Esophagus muscularis mucosa (tissue), 4 donors: ENCODE results near the gene NRXN3. TPM values are rescaled to one million over a fixed set of nuclear protein-coding genes. Genes with fewer than 3 reads are reported as not detected.

Experiments used
- DNase-seq: peaks from one replicate; pipeline ENCODE4 v3.0.0-alpha.2; 2017; ENCODE audit errors: extremely low spot score
- H3K27ac ChIP-seq, 4 donors: fragments of 200-600 bp; sonication (generic); replicated peaks in 1 of 4; 1 replicate in 3 of 4; 2 replicates in 1 of 4; pipeline ENCODE4 v1.5.1; 2016 to 2019; ENCODE audit warnings: mild to moderate bottlenecking in 1 of 4
- H3K27me3 ChIP-seq, 4 donors: fragments of 200-600 bp; sonication (generic); one replicate each; pipeline versions ENCODE4 v1.5.1 to v1.6.0; 2016 to 2019
- H3K36me3 ChIP-seq, 4 donors: fragments of 200-600 bp; sonication (generic); one replicate each; pipeline ENCODE4 v1.5.1; 2016 to 2019
- H3K4me1 ChIP-seq, 4 donors: fragments of 200-600 bp; sonication (generic); one replicate each; pipeline ENCODE4 v1.5.1; 2016 to 2019
- H3K4me3 ChIP-seq, 4 donors: fragments of 200-600 bp; sonication (generic); 1 replicate in 2 of 4; 2 replicates in 2 of 4; pipeline ENCODE4 v1.5.1; 2016 to 2019; ENCODE audit warnings: mild to moderate bottlenecking in 4 of 4, moderate library complexity in 1 of 4
- H3K9me3 ChIP-seq, 4 donors: fragments of 200-600 bp; sonication (generic); 1 replicate in 3 of 4; 2 replicates in 1 of 4; pipeline ENCODE4 v1.5.1; 2016 to 2019
- EP300 ChIP-seq: sonication (generic); formaldehyde crosslinking; IDR thresholded peaks from one replicate; pipeline ENCODE4 v1.6.1; 2017; ENCODE audit warnings: antibody characterized with exemption
- POLR2A ChIP-seq: fragments of 450-650 bp; IDR thresholded peaks from one replicate; pipeline ENCODE4 v1.6.1; 2017; ENCODE audit warnings: antibody characterized with exemption, moderate library complexity, mild to moderate bottlenecking, low read depth
- POLR2AphosphoS5 ChIP-seq, 2 donors: sonication (generic); formaldehyde crosslinking; IDR thresholded peaks; one replicate each; pipeline ENCODE4 v1.6.1; 2017; ENCODE audit warnings: antibody characterized with exemption in 2 of 2
- WGBS: methylation state at CpG from one replicate; pipeline ENCODE4 v1.1.5; 2018; 5-methylcytosine and 5-hydroxymethylcytosine counted together
- intact Hi-C: fragments of 100-400 bp; cut with DNase I; formaldehyde crosslinking; loops from one replicate; pipeline ENCODE4 v1.15.1; 2023
- total RNA-seq, 4 donors: library from RNA; depleted of rRNA; stranded (reverse); fragments of >200 nt; gene quantifications; one replicate each; pipeline versions ENCODE4 v1.1.0 to v1.2.1, GENCODE V29; 2016
- TF ChIP-seq, protein P1 (sequence below), 3 experiments: fragments of 200-600 bp in 2 of 3; fragments of 450-650 bp in 1 of 3; sonication (generic) in 2 of 3; IDR thresholded peaks; one replicate each; pipeline ENCODE4 v1.5.1; 2017 to 2019; ENCODE audit warnings: antibody characterized with exemption in 3 of 3, mild to moderate bottlenecking in 2 of 3, moderate library complexity in 1 of 3

NRXN3 gene
- total RNA-seq, 4 donors from 2014 or later: 71.1 to 159 (median 122) TPM

DNA sequence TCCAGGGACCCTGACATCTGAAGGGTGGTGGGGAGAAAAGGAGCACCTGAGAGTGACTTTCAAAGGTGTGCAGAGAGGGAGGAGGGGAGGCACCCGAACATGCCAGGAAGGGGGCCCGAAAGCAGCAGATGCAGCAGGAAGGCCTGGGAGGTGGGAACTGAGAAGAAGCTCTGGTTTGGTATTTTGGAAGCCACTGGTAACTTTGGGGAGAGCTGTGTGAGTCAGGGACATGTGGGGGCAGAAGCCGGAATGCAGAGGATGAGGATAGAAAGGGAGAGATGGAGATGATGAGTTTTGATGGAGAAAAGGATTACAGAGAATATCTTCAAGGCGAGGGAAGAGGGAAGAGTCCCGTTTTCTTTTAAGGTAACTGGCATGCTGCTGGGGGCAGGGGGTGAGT, 50.1 kb downstream of the NRXN3 start:
- Histone ChIP-seq H3K4me3 (no peak overlapping the region), H3K4me1 (no peaks in the 10 kb centered on the region), H3K27ac (no peak overlapping the region), H3K9me3 (no peaks in the 10 kb centered on the region), H3K27me3 (no peaks in the 10 kb centered on the region), H3K36me3 (no peaks in the 10 kb centered on the region)
- TF ChIP-seq POLR2A: no peak
- TF ChIP-seq, protein P1, sequence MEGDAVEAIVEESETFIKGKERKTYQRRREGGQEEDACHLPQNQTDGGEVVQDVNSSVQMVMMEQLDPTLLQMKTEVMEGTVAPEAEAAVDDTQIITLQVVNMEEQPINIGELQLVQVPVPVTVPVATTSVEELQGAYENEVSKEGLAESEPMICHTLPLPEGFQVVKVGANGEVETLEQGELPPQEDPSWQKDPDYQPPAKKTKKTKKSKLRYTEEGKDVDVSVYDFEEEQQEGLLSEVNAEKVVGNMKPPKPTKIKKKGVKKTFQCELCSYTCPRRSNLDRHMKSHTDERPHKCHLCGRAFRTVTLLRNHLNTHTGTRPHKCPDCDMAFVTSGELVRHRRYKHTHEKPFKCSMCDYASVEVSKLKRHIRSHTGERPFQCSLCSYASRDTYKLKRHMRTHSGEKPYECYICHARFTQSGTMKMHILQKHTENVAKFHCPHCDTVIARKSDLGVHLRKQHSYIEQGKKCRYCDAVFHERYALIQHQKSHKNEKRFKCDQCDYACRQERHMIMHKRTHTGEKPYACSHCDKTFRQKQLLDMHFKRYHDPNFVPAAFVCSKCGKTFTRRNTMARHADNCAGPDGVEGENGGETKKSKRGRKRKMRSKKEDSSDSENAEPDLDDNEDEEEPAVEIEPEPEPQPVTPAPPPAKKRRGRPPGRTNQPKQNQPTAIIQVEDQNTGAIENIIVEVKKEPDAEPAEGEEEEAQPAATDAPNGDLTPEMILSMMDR (IDR thresholded peaks at IDR 0.05): no peak
- WGBS: 75% methylated on average over 5 of the region's 5 CpGs
- no peak for DNase-seq
- intact Hi-C loops: no loop called here

- no peak for DNase-seq
- intact Hi-C loops: no loop called here
- TF ChIP-seq POLR2AphosphoS5 (IDR thresholded peaks at IDR 0.05) (no peak), POLR2A (no peak), EP300 (no peak)
- TF ChIP-seq, protein P1 (IDR thresholded peaks at IDR 0.05): no peak
- Histone ChIP-seq H3K4me3 (no peak overlapping the region), H3K27ac (no peak overlapping the region), H3K9me3 (no peaks in the 10 kb centered on the region), H3K27me3 (no peaks in the 10 kb centered on the region), H3K4me1 (no peaks in the 10 kb centered on the region), H3K36me3 (no peaks in the 10 kb centered on the region)
These were observed 52.6 kb downstream of the NRXN3 start for GRCh38 chr14:78222746-78223145.

- Histone ChIP-seq H3K9me3 (no peaks in the 10 kb centered on the region), H3K4me3 (no peak overlapping the region), H3K4me1 (no peaks in the 10 kb centered on the region), H3K36me3 (no peaks in the 10 kb centered on the region), H3K27ac (no peak overlapping the region), H3K27me3 (peaks cover 0 to 5% (median 0%) of the 10 kb centered on the region in 4 donors)
- WGBS: 68% methylated on average over 14 of the region's 14 CpGs
- TF ChIP-seq, protein P1 (IDR thresholded peaks at IDR 0.05): no peak
- TF ChIP-seq POLR2A: no peak
- no peak for TF ChIP-seq POLR2AphosphoS5 (IDR thresholded peaks at IDR 0.05)
- no peak for TF ChIP-seq EP300
- intact Hi-C loops: no loop called here
- no peak for DNase-seq
These were observed 57.3 kb downstream of the NRXN3 start for GRCh38 chr14:78227248-78228077.

DNA sequence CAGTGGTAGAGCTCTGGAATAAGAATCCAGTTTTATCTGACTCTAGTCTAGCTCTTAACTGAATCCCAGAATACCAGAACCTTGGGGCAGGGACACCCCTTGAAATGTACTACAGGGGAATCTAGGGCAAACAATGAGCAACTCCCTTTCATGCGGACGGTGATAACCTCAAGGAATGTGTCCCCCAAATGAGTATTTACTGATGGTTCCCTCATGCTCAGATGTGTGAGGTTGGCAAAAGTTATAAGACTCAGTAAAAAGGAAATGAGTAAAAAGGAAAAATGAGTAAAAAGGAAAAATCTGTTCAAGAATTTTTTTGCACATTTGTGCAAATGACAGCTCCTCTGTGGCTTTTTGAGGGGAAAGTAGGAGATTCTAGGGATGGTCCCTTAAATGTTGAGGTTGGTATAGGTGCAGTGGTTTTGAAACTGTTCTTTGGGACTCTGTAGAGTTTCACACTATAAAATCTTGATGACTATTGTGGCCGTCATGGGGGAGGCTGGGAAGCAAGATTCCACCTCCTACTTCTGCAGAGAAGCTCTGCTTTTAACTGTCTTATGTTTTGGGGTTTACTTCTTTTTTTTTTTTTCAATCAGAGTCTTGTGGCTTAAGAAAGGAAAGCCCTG, 58.6 kb downstream of the NRXN3 start:
- TF ChIP-seq, protein P1 (IDR thresholded peaks at IDR 0.05): no peak
- TF ChIP-seq EP300: no peak
- no peak for TF ChIP-seq POLR2A
- TF ChIP-seq POLR2AphosphoS5 (IDR thresholded peaks at IDR 0.05): no peak
- Histone ChIP-seq H3K4me3 (no peak overlapping the region), H3K27me3 (peaks cover 0 to 5% (median 0%) of the 10 kb centered on the region in 4 donors), H3K4me1 (no peaks in the 10 kb centered on the region), H3K36me3 (no peaks in the 10 kb centered on the region), H3K9me3 (no peaks in the 10 kb centered on the region), H3K27ac (no peak overlapping the region)
- no peak for DNase-seq
- WGBS: 79% methylated on average over 3 of the region's 3 CpGs
- intact Hi-C loops: no loop called here
